Medulla oblongata (tissue), 1 donor: ENCODE data around the gene IPO13.

Experiments used
- DNase-seq: peaks from one replicate; pipeline ENCODE4 v3.0.0-alpha.2; 2015; ENCODE audit errors: extremely low spot score

Gene IPO13

GRCh38 chr1:44010935-44011471, 64.3 kb downstream of the IPO13 start:
- peak; percentile 92 for DNase-seq

DNA sequence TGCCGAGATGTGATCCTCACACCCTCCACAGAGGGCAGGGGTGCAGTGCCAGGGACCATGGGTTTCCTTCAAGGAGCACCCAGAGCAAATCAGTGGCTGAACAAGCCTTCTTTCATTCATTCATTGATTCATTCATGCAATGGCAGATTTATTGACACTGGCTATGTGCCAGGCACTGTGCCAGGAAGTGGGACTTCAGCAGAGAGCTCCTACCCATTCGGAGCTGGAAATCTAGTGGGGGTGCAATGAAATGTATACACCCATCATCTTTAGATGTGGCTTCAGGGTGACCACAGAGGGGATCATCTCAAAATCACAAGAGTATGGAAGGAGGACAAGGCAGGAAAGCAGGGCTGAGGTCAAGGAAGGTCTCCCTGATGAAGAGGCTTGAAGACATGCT, 65.7 kb downstream of the IPO13 start:
- DNase-seq = peak; percentile 55

DNA sequence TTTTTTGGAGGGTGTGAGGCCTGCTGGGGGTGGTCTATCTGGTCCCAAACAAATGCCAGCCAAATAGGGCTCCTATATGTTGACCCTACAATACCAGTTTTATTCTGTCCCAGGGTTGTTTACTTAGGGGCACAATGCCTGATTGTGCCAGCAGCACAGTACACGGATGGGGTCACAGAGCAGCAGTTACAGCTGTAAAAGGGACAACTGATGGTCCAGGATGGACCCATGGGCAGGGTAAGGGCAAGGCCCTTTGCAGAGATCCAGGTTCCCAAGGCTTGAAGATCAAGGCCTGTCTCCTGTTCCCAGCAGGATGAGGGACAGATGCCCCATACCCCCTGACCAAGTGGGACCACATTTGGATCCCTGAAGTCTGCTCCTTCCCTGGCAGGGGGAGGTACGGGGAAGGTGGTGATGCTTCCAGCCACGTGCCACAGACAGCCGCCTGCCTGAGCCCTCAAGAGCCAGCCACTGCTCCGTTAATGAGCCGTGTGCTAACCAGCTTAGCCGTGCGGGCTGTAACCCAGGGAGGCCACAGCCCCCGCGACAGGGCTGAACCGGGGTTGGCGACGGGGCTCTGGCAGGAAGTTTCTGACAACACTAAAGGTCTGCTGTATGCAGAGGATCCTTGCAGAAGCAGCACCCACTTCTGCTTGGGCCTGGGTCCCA, 66.3 kb downstream of the IPO13 start:
- peak; percentile 71 for DNase-seq

DNA sequence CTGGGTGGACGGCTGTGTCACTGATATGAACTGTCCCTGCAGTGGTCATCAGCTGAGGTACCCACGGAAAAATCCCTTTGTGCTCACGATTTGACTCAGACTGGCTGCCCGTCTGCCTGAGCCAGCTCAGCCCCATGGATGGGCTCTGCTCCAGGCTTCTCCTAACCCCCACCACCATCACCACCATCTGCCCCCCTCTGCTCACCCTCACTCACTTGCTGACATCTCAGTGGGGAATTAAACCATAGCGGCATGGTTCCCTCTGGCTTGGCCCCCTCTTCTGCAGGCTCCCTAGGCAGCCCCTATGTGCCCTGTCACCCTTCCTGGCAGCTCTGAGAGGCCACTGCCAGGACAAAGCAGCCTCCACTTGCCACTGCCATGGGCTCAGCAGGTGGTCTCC, 67.2 kb downstream of the IPO13 start:
- peak; percentile 44 for DNase-seq

DNA sequence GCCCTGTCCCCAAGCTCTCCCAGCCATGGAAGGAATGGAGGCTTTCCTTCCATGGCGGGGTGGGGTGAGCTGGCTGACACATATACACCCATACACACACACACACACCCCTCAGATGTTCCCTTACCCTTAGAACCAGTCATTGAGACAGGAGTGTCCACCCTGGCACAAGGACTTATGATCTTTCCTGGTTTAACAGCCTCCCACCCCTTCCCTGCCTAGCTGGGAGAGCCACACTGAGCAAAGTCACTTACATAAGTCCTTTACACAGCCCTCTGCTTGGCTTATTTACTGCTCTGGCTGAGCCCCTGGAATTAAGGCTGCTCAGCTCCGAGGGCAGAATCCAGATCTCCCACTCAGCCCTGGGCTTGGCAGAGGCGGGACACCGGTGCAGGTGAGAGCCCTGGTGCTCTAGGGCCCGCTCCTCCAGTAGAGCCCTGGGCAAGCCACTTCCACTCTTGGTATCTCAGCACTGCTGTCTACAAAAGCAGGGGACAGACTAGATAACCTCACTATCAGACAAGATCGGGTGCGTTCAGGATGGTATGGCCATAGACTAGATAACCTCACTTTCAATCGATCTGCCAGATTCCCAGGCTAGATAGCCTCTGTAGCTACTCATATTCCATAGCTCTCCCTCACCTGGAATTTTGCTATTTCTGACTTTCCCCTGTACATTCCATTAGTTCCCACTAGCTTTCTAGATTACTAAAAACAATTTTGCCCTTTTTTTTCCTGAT, 67.8 kb downstream of the IPO13 start:
- DNase-seq = peak; percentile 59

DNA sequence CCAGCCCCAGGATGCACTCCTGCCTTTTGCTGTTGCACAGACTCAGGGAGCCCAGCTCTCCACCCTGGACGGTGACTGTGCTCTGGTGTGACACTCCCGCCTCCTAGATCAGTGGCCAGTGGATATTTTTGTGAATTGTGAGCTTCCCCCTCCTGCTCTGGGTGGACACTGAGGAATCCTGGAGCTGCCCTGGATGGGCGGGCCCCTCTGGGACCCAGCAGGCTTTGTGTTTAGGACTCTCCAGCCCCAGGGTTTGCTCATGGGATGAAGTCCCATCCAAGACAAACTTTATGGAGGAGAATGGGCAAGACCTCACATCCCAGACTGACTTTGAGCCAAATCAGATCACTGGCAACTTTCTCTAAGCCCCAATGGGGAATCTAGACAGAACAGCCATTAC, 68.5 kb downstream of the IPO13 start:
- DNase-seq = peak; percentile 60

DNA sequence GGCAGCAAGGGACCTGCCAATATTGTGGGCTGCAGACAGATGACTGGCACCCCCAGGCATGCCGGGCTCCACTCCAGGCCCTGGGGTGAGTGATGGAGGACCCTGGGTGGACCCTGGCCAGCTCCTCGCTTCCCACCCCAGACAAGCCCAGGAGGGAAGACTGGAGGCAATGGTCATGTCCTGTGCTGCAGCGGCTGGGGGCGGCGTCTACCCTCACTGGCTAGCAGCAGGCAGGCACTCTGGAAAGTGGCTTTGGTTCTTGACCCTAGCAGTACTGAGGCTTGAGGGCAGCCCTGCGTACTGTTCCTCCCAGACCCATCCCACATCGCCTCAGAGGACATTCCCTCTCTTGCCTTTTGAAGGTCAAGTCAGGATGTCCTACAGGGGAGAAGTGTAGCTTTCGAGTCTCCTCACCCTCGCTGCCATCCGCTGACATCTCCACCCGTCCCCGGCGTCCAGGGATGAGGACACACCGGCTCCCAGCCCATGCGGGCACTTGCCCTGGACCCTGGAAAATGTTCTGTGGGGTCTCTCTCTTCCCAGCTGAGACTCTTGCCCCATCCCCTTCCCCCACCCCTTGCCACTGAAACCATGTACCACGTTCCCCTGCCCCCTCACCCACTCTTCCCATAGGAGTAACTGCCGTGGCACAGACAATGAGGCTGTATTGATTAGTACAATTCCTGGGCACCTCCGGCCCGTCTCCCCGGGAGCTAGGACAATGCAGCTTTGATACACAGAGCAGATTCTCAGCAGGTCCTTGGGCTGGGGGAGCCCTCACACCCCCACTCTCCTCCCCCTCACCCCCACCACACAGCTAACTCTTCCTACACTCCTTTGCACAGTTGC, 69.5 kb downstream of the IPO13 start:
- DNase-seq = peak; percentile 53

DNA sequence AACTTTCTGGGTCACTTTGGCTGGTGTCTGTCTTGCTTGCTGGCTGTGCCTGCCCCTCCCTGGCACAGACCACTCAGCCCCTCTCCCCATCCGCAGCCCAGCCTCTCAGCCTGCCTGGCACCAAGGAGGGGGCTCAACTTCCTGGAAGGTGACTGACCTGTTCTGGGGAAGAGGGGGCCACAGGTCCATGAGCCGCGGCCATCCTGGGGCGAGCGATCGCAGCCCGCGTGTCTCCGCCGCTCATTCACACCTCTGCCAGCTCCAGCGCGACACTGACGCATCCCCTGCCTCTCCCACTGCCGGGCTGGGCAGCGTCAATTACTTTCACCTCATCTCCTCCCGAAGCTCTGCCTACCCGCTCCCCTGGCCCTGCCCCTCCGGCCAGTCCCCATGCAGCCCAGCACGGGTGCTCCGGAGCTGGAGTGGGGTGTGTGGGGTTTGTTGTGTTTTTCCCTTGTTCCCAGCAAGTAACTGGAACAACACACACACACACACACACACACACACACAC, 70.2 kb downstream of the IPO13 start:
- DNase-seq = peak; percentile 66
